K562 (cell line): ENCODE data around the gene PFN2.

Source experiments
- EP300 ChIP-seq: IDR thresholded peaks from 2 replicates; pipeline ENCODE4 v1.6.1; 2012; ENCODE audit warnings: low read length, improper control_type of control experiment
- FIP1L1 ChIP-seq: fragments of 200-400 bp; formaldehyde crosslinking; IDR thresholded peaks from 2 replicates; pipeline ENCODE4 v1.6.1; 2018; ENCODE audit warnings: mild to moderate bottlenecking, low read depth, low read length; ENCODE audit not compliant: poor library complexity, severe bottlenecking
- GABPB1 ChIP-seq: sonication (generic); formaldehyde crosslinking; IDR thresholded peaks from 2 replicates; pipeline ENCODE4 v1.8.0; 2022; ENCODE audit warnings: mild to moderate bottlenecking, missing genetic modification reagents
- HNRNPL ChIP-seq: fragments of 200-400 bp; formaldehyde crosslinking; IDR thresholded peaks from 2 replicates; pipeline ENCODE4 v1.6.1; 2017; ENCODE audit warnings: low read depth, mild to moderate bottlenecking, low read length
- JUN ChIP-seq, 2 experiments: sonication (generic) in 1 of 2; formaldehyde crosslinking in 1 of 2; IDR thresholded peaks; 2 replicates each; pipeline versions ENCODE4 v1.6.1 to v1.8.0; 2012 to 2022; ENCODE audit warnings: borderline replicate concordance in 2 of 2, mild to moderate bottlenecking in 2 of 2, improper control_type of control experiment in 1 of 2, low read depth in 1 of 2, low read length in 1 of 2, missing genetic modification reagents in 1 of 2
- MTA1 ChIP-seq: fragments of 450-650 bp; IDR thresholded peaks from 2 replicates; pipeline ENCODE4 v1.6.1; 2017; ENCODE audit warnings: borderline replicate concordance
- NONO ChIP-seq, 2 experiments: fragments of 200-400 bp in 1 of 2; fragments of 450-650 bp in 1 of 2; formaldehyde crosslinking in 1 of 2; IDR thresholded peaks; 2 replicates each; pipeline ENCODE4 v1.6.1; 2017; ENCODE audit warnings: low read depth in 2 of 2, mild to moderate bottlenecking in 2 of 2, moderate library complexity in 2 of 2, low read length in 1 of 2
- POLR2A ChIP-seq: fragments of 450-650 bp; conservative IDR thresholded peaks from 2 replicates; pipeline ENCODE4 v1.6.1; 2016
- RCOR1 ChIP-seq, 2 experiments: IDR thresholded peaks; 2 replicates each; pipeline ENCODE4 v1.6.1; 2012; ENCODE audit warnings: low read depth in 2 of 2, low read length in 2 of 2, borderline replicate concordance in 1 of 2, improper control_type of control experiment in 1 of 2
- ZNF551 ChIP-seq: fragments of 250-450 bp; sonication (Bioruptor Pico); IDR thresholded peaks from 2 replicates; pipeline ENCODE4 v1.5.0; 2021; ENCODE audit warnings: mild to moderate bottlenecking, moderate library complexity
- TF ChIP-seq, protein P1 (sequence below), 3 experiments: IDR thresholded peaks in 2 of 3; conservative IDR thresholded peaks in 1 of 3; 2 replicates each; pipeline ENCODE4 v1.5.1; 2011 to 2012; ENCODE audit warnings: low read length in 3 of 3, mild to moderate bottlenecking in 3 of 3, control low read depth in 2 of 3, improper control_type of control experiment in 1 of 3, inconsistent platforms in 1 of 3, low read depth in 1 of 3, mixed read lengths in 1 of 3, moderate library complexity in 1 of 3; ENCODE audit not compliant: insufficient read depth in 2 of 3
- TF ChIP-seq, protein P2 (sequence below): sonication (generic); formaldehyde crosslinking; IDR thresholded peaks from 2 replicates; pipeline ENCODE4 v1.5.0; 2020; ENCODE audit warnings: missing genetic modification reagents

GRCh38 chr3:149968216-149968615, 2.5 kb downstream of the PFN2 start:
- TF ChIP-seq, protein P1, sequence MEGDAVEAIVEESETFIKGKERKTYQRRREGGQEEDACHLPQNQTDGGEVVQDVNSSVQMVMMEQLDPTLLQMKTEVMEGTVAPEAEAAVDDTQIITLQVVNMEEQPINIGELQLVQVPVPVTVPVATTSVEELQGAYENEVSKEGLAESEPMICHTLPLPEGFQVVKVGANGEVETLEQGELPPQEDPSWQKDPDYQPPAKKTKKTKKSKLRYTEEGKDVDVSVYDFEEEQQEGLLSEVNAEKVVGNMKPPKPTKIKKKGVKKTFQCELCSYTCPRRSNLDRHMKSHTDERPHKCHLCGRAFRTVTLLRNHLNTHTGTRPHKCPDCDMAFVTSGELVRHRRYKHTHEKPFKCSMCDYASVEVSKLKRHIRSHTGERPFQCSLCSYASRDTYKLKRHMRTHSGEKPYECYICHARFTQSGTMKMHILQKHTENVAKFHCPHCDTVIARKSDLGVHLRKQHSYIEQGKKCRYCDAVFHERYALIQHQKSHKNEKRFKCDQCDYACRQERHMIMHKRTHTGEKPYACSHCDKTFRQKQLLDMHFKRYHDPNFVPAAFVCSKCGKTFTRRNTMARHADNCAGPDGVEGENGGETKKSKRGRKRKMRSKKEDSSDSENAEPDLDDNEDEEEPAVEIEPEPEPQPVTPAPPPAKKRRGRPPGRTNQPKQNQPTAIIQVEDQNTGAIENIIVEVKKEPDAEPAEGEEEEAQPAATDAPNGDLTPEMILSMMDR (IDR thresholded peaks at IDR 0.05 in 2 of 3, conservative IDR thresholded peaks at IDR 0.05 in 1 of 3; ENCODE audit: insufficient read depth in 2 of 3, low read depth in 1 of 3, low read length in 3 of 3) = no peak
- TF ChIP-seq NONO (IDR thresholded peaks at IDR 0.05; ENCODE audit: low read depth in 2 of 2, low read length in 1 of 2) (no peak), EP300 (no peak), POLR2A (no peak), GABPB1 (CRISPR knock-in tag) (no peak), HNRNPL (no peak), ZNF551 (CRISPR knock-in tag) (no peak), JUN (IDR thresholded peaks at IDR 0.05; ENCODE audit: borderline replicate concordance, low read depth, low read length) (no peak), JUN (CRISPR knock-in tag; IDR thresholded peaks at IDR 0.05; ENCODE audit: borderline replicate concordance) (no peak), MTA1 (no peak), FIP1L1 (no peak), RCOR1 (IDR thresholded peaks at IDR 0.05; ENCODE audit: borderline replicate concordance in 1 of 2, low read depth in 2 of 2, low read length in 2 of 2) (no peak)
- TF ChIP-seq, protein P2, sequence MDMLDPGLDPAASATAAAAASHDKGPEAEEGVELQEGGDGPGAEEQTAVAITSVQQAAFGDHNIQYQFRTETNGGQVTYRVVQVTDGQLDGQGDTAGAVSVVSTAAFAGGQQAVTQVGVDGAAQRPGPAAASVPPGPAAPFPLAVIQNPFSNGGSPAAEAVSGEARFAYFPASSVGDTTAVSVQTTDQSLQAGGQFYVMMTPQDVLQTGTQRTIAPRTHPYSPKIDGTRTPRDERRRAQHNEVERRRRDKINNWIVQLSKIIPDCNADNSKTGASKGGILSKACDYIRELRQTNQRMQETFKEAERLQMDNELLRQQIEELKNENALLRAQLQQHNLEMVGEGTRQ = no peak
